ENCODE results near the gene ADCY1.

Gene ADCY1

DNA sequence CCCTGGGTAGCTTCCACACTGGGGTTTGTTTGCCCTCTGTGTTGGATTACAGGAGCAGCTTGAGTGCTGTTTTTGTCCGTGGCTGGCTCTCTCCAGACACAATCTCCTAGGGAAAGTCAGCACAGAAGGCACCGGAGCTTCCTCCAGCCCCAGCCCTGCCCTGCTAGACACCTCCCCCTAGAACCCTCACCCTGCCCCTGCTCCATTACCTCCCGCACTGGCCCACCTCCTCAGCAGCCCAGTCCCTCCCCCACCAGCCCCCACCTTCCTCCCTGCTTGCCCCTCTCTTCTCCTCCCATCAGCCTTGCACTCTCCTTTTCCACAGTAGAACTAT is 130.5 kb downstream of the ADCY1 start:
- TF ChIP-seq, protein P1, sequence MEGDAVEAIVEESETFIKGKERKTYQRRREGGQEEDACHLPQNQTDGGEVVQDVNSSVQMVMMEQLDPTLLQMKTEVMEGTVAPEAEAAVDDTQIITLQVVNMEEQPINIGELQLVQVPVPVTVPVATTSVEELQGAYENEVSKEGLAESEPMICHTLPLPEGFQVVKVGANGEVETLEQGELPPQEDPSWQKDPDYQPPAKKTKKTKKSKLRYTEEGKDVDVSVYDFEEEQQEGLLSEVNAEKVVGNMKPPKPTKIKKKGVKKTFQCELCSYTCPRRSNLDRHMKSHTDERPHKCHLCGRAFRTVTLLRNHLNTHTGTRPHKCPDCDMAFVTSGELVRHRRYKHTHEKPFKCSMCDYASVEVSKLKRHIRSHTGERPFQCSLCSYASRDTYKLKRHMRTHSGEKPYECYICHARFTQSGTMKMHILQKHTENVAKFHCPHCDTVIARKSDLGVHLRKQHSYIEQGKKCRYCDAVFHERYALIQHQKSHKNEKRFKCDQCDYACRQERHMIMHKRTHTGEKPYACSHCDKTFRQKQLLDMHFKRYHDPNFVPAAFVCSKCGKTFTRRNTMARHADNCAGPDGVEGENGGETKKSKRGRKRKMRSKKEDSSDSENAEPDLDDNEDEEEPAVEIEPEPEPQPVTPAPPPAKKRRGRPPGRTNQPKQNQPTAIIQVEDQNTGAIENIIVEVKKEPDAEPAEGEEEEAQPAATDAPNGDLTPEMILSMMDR (IDR thresholded peaks at IDR 0.05; ENCODE audit: low read depth, low read length, missing control alignments): no peak

DNA sequence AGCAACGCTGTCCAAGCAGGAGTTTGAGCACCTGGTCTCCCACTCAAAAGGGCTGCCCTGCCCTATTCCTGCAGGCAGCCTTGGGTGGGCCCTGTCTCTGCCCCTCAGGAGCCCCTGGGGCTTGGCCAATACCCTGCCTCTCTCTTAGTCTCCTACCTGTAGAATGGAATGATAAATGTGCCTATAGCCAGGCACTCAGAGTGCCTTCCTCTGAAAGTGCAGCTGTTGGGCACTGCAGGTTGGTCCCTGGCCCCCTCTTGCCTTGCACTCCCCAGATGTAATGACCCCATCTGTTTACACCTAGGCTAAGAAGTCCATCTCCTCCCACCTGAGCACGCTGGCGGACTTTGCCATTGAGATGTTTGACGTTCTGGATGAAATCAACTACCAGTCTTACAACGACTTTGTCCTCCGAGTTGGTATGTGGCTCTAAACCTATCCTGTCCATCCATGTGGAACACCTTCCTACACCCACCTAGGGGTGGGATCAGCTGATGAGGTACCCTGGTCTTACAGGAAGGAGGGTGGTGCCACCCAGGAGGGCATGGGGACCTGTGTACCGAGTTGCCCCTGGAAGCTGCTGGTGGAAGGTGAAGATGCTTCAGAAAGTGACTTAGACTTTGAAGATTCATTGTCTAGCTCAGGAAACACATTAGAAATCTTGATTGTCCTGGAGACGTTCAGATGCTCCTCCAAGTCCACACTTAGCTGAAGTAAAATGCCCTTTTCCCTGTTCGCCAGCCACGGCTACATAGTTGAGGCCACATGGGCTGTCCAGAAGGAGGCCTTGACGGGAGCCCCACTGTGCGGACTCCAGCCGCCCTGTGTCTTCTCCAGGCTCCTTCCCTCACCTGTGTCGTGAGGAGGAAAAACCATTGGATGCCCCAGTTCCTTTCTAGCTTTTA is 134.1 kb downstream of the ADCY1 start:
- in situ Hi-C loops (cut with HindIII; ENCODE audit: low pct_ligation_motif_present, low sequenced_read_pairs): no loop called here
- no peak for DNase-seq
- no peaks in the 10 kb centered on the region for H3K36me3 ChIP-seq (replicated peaks)
- no peak overlapping the region for H3K4me3 ChIP-seq (ENCODE audit: low read depth, low read length)
- TF ChIP-seq, protein P1 (IDR thresholded peaks at IDR 0.05; ENCODE audit: low read depth, low read length, missing control alignments): no peak
- H3K27me3 ChIP-seq (replicated peaks): no peaks in the 10 kb centered on the region
- H3K27ac ChIP-seq: no peak overlapping the region

More for the DNA sequence above, 130.5 kb downstream of the ADCY1 start:
- Histone ChIP-seq H3K27me3 (replicated peaks) (no peaks in the 10 kb centered on the region), H3K27ac (no peak overlapping the region), H3K36me3 (replicated peaks) (no peaks in the 10 kb centered on the region), H3K4me3 (ENCODE audit: low read depth, low read length) (no peak overlapping the region)
- DNase-seq: no peak
- in situ Hi-C loops (cut with HindIII; ENCODE audit: low pct_ligation_motif_present, low sequenced_read_pairs): no loop called here

DNA sequence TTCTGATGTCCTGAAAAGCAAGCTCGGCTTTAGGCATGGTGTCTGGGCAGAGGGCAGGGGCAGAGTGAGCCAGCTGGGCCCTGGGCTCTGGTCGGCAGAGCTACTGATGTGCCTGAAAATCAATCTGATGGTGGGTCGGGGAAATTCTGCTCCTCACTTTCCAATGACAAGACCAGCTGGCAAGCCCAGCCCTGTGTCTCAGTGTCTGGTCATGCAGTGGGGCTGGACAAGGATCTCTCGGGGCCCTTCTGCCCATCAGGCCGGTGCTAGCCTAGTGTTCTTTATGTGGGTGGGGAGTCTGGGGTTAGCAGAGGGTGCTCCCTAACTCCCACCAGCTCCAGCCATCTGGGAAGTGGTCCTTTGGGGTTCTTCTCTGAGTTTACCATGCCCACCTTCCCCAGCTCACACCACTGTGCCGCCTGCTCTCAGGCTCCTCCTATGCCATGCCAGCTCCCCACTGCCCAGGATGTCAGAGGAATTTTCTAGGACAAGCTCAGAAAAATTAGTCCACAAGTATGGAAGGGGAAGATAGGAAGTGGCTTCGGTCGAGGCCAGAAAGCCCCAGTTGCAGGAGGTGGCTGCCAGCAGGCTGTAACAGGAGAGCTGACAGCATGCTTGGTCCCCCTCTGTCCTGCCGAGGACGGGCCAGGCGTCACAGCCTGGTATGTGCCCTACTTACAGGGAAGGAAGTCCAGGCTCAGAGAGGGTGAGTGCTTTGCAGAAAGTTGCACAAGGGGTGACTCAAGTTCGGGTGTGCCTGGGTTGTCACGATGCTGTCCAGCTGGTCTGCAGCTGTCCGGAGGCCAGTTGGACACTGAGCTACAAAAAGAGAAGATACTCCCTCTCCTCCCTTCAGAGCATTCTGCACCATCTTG is 135.2 kb downstream of the ADCY1 start:
- Histone ChIP-seq H3K36me3 (replicated peaks) (no peaks in the 10 kb centered on the region), H3K27ac (no peak overlapping the region)

DNA sequence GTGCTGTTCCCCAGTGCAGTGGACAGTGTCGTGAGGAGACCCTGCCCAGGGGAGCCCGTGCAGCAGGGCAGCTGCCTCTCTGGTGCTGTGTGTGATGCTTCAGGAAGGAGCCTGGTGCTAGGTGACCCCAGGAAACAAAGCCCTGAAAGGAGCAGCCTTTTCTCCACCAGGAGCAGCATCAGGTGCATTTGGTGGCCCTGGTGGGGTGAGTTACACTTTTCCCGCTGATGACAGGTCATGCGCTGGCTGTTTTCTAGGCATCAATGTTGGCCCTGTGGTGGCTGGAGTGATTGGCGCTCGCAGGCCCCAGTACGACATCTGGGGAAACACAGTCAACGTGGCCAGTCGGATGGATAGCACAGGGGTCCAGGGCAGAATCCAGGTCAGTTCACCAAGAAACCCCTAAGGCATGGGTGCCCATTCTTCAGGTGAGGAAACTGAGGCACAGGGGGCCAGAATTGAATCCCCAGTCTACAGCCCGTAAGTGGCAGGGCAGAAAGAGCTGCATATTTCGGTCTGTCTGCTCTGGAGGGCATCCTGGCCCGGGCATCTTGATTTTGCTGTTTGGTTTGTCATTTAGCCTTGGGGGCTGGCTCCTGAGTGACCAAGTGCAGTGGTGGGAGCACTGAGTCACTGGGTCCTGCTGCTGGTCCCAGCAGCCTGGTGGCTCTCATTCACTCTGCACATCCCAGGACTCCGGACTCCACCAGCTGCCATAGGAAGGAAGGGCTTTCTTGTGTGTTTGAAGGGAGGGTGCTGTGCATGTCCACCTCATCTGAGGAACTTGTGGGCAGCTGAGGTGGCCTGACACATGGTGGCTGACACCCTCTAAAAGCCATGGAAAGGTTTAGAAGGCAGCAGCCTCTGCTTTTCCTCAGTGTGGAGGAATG is 136.3 kb downstream of the ADCY1 start:
- no peak overlapping the region for H3K27ac ChIP-seq
- no peak overlapping the region for H3K4me3 ChIP-seq (ENCODE audit: low read depth, low read length)
- no peaks in the 10 kb centered on the region for H3K27me3 ChIP-seq (replicated peaks)
- in situ Hi-C loops (cut with HindIII; ENCODE audit: low pct_ligation_motif_present, low sequenced_read_pairs): no loop called here
- H3K36me3 ChIP-seq (replicated peaks): no peaks in the 10 kb centered on the region
- TF ChIP-seq, protein P1 (IDR thresholded peaks at IDR 0.05; ENCODE audit: low read depth, low read length, missing control alignments): no peak
- no peak for DNase-seq

More for the DNA sequence above, 135.2 kb downstream of the ADCY1 start:
- H3K27me3 ChIP-seq (replicated peaks): no peaks in the 10 kb centered on the region
- in situ Hi-C loops (cut with HindIII; ENCODE audit: low pct_ligation_motif_present, low sequenced_read_pairs): no loop called here
- DNase-seq: no peak
- no peak overlapping the region for H3K4me3 ChIP-seq (ENCODE audit: low read depth, low read length)
- TF ChIP-seq, protein P1 (IDR thresholded peaks at IDR 0.05; ENCODE audit: low read depth, low read length, missing control alignments): no peak

DNA sequence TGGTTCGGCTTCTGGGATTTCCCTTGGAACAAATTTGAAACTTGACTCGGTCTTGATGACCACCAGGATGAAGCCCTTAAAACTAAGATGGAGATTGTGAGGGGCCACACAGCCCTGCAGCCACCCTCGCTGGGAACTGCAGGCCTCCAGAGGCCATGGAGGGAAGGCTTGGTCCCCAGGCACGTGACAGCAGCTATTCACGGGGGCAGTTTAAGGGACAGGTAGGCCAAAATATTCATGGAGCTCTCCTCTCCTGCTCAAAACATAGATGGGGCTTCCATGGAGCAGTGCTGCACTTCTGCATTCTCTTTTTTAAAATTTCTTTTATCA is 137.0 kb downstream of the ADCY1 start:
- Histone ChIP-seq H3K36me3 (replicated peaks) (no peaks in the 10 kb centered on the region), H3K27me3 (replicated peaks) (no peaks in the 10 kb centered on the region), H3K4me3 (ENCODE audit: low read depth, low read length) (no peak overlapping the region), H3K27ac (no peak overlapping the region)
- in situ Hi-C loops (cut with HindIII; ENCODE audit: low pct_ligation_motif_present, low sequenced_read_pairs): no loop called here
- DNase-seq: no peak
- TF ChIP-seq, protein P1 (IDR thresholded peaks at IDR 0.05; ENCODE audit: low read depth, low read length, missing control alignments): no peak
